Activated naive CD4-positive, alpha-beta T cell treated with anti-CD3 and anti-CD28 coated beads for 36 hours (primary cell): ENCODE data around the gene POLR2M. TPM values are rescaled to one million over a fixed set of nuclear protein-coding genes. Genes with fewer than 3 reads are reported as not detected.
A peak's percentile ranks its signal among the peaks of the same experiment; 100 is the strongest.

Source experiments
- CTCF ChIA-PET: fragments of 350-600 bp; sonication (Branson Sonifier 250); formaldehyde crosslinking; loops from one replicate; lab custom pipeline; 2021; ENCODE audit warnings: antibody characterized with exemption; lab: Charles Lee
- DNase-seq: peaks from one replicate; pipeline ENCODE4 v3.0.0-alpha.2; 2020
- H3K27ac Mint-ChIP-seq: one replicate; pipeline ENCODE4 v1.8.0; 2021; ENCODE audit warnings: mild to moderate bottlenecking, mixed read lengths
- H3K27me3 Mint-ChIP-seq: one replicate; pipeline ENCODE4 v1.8.0; 2021; ENCODE audit warnings: low read depth, mixed read lengths
- H3K36me3 Mint-ChIP-seq: one replicate; pipeline ENCODE4 v1.8.0; 2021; ENCODE audit warnings: low read depth, mixed read lengths
- H3K4me1 Mint-ChIP-seq: one replicate; pipeline ENCODE4 v1.8.0; 2021; ENCODE audit warnings: low read depth, mixed read lengths
- H3K4me3 Mint-ChIP-seq: one replicate; pipeline ENCODE4 v1.8.0; 2021; ENCODE audit warnings: mild to moderate bottlenecking, moderate library complexity, mixed read lengths
- H3K9me3 Mint-ChIP-seq: one replicate; pipeline ENCODE4 v1.8.0; 2021; ENCODE audit warnings: mixed read lengths
- intact Hi-C: fragments of 100-400 bp; cut with micrococcal nuclease; formaldehyde crosslinking; loops from one replicate; pipeline ENCODE4 v1.15.1; 2023
- total RNA-seq, 2 experiments: library from RNA; stranded (reverse); gene quantifications; one replicate each; pipeline ENCODE4 v1.2.3, GENCODE V29; 2021

POLR2M gene
- total RNA-seq, 2 experiments from 2014 or later = 107 to 114 TPM

GRCh38 chr15:57743424-57743823, 36.9 kb downstream of the POLR2M start:
- CTCF ChIA-PET = interaction anchor here (1.2 to 2.9 kb wide), 4 partner anchors 11 to 125 kb away, joined by 3 to 17 read pairs (median 9); no protein-coding TSS in a partner anchor
- H3K27ac Mint-ChIP-seq = no peak overlapping the region
- intact Hi-C loops = loop anchor here (5.0 kb wide), 1 partner anchor 269 kb away; no protein-coding TSS in a partner anchor
- H3K9me3 Mint-ChIP-seq = no peaks in the 10 kb centered on the region
- peaks cover 5% of the 10 kb centered on the region for H3K4me1 Mint-ChIP-seq
- no peak overlapping the region for H3K4me3 Mint-ChIP-seq
- peak; percentile 11 for DNase-seq
- no peaks in the 10 kb centered on the region for H3K36me3 Mint-ChIP-seq
- no peaks in the 10 kb centered on the region for H3K27me3 Mint-ChIP-seq

GRCh38 chr15:57746786-57747185, 40.3 kb downstream of the POLR2M start:
- CTCF ChIA-PET = interaction anchor here (1.3 to 8.3 kb wide), 3 partner anchors 14 to 324 kb away, joined by 4 to 77 read pairs (median 6); no protein-coding TSS in a partner anchor
- intact Hi-C loops = no loop called here
- no peaks in the 10 kb centered on the region for H3K9me3 Mint-ChIP-seq
- H3K4me1 Mint-ChIP-seq = peaks cover 5% of the 10 kb centered on the region
- no peak overlapping the region for H3K4me3 Mint-ChIP-seq
- no peak overlapping the region for H3K27ac Mint-ChIP-seq
- H3K27me3 Mint-ChIP-seq = no peaks in the 10 kb centered on the region
- no peak for DNase-seq
- H3K36me3 Mint-ChIP-seq = no peaks in the 10 kb centered on the region

GRCh38 chr15:57747206-57747896, 40.8 kb downstream of the POLR2M start:
- intact Hi-C loops = no loop called here
- Mint-ChIP-seq H3K27ac (no peak overlapping the region), H3K9me3 (no peaks in the 10 kb centered on the region), H3K4me3 (no peak overlapping the region), H3K36me3 (no peaks in the 10 kb centered on the region), H3K27me3 (no peaks in the 10 kb centered on the region), H3K4me1 (peaks cover 5% of the 10 kb centered on the region)
- CTCF ChIA-PET = interaction anchor here (1.3 to 8.3 kb wide), 3 partner anchors 15 to 324 kb away, joined by 4 to 77 read pairs (median 6); no protein-coding TSS in a partner anchor
- DNase-seq = peak; percentile 33

- Mint-ChIP-seq H3K27me3 (no peaks in the 10 kb centered on the region), H3K9me3 (no peaks in the 10 kb centered on the region), H3K36me3 (no peaks in the 10 kb centered on the region), H3K27ac (no peak overlapping the region), H3K4me1 (peaks cover 5% of the 10 kb centered on the region), H3K4me3 (no peak overlapping the region)
- CTCF ChIA-PET = interaction anchor here (0.7 to 8.3 kb wide), 10 partner anchors 19 to 321 kb away, joined by 3 to 77 read pairs (median 5); no protein-coding TSS in a partner anchor
- intact Hi-C loops = loop anchor here (1.0 to 10.0 kb wide), 3 partner anchors 110 to 434 kb away; partner anchors contain the start of gene ALDH1A2
- DNase-seq = peak; percentile 15
Measured at GRCh38 chr15:57751177-57751800, 44.8 kb downstream of the POLR2M start.

- intact Hi-C loops = loop anchor here (5.0 to 10.0 kb wide), 2 partner anchors 315 to 432 kb away; partner anchors contain the start of gene ALDH1A2
- H3K27ac Mint-ChIP-seq = no peak overlapping the region
- no peak for DNase-seq
Measured at GRCh38 chr15:57752436-57752835, 45.9 kb downstream of the POLR2M start.

GRCh38 chr15:57752840-57753239, 46.3 kb downstream of the POLR2M start:
- no peak overlapping the region for H3K4me3 Mint-ChIP-seq
- intact Hi-C loops = loop anchor here (5.0 to 10.0 kb wide), 2 partner anchors 314 to 432 kb away; partner anchors contain the start of gene ALDH1A2
- no peaks in the 10 kb centered on the region for H3K27me3 Mint-ChIP-seq
- no peak overlapping the region for H3K27ac Mint-ChIP-seq
- no peaks in the 10 kb centered on the region for H3K9me3 Mint-ChIP-seq
- CTCF ChIA-PET = interaction anchor here (0.6 to 8.3 kb wide), 3 partner anchors 109 to 317 kb away, joined by 3 to 77 read pairs (median 4); no protein-coding TSS in a partner anchor
- no peaks in the 10 kb centered on the region for H3K4me1 Mint-ChIP-seq
- no peaks in the 10 kb centered on the region for H3K36me3 Mint-ChIP-seq
- DNase-seq = no peak

More at GRCh38 chr15:57752436-57752835, 45.9 kb downstream of the POLR2M start:
- H3K4me1 Mint-ChIP-seq = no peaks in the 10 kb centered on the region
- no peaks in the 10 kb centered on the region for H3K27me3 Mint-ChIP-seq
- H3K9me3 Mint-ChIP-seq = no peaks in the 10 kb centered on the region
- no peaks in the 10 kb centered on the region for H3K36me3 Mint-ChIP-seq
- no peak overlapping the region for H3K4me3 Mint-ChIP-seq
- CTCF ChIA-PET = interaction anchor here (0.6 to 8.3 kb wide), 3 partner anchors 109 to 318 kb away, joined by 3 to 77 read pairs (median 4); no protein-coding TSS in a partner anchor

- Mint-ChIP-seq H3K27ac (no peak overlapping the region), H3K4me1 (no peaks in the 10 kb centered on the region), H3K9me3 (no peaks in the 10 kb centered on the region), H3K4me3 (no peak overlapping the region), H3K27me3 (no peaks in the 10 kb centered on the region), H3K36me3 (no peaks in the 10 kb centered on the region)
- intact Hi-C loops = loop anchor here (10.0 kb wide), 1 partner anchor 428 kb away; no protein-coding TSS in a partner anchor
- no peak for DNase-seq
- CTCF ChIA-PET = no interaction called here
Measured at GRCh38 chr15:57756466-57756865, 50.0 kb downstream of the POLR2M start.

- no peak for DNase-seq
- Mint-ChIP-seq H3K27me3 (no peaks in the 10 kb centered on the region), H3K4me3 (no peak overlapping the region), H3K9me3 (no peaks in the 10 kb centered on the region), H3K36me3 (no peaks in the 10 kb centered on the region), H3K4me1 (no peaks in the 10 kb centered on the region), H3K27ac (no peak overlapping the region)
- intact Hi-C loops = loop anchor here (10.0 kb wide), 1 partner anchor 426 kb away; no protein-coding TSS in a partner anchor
- CTCF ChIA-PET = interaction anchor here (1.2 kb wide), 1 partner anchor 14 kb away, joined by 4 read pairs; no protein-coding TSS in a partner anchor
Measured at GRCh38 chr15:57758560-57758959, 52.0 kb downstream of the POLR2M start.

- Mint-ChIP-seq H3K27me3 (no peaks in the 10 kb centered on the region), H3K4me3 (no peak overlapping the region), H3K27ac (no peak overlapping the region), H3K9me3 (no peaks in the 10 kb centered on the region), H3K36me3 (no peaks in the 10 kb centered on the region), H3K4me1 (no peaks in the 10 kb centered on the region)
- intact Hi-C loops = no loop called here
- CTCF ChIA-PET = interaction anchor here (0.5 kb wide), 1 partner anchor 667 kb away, joined by 3 read pairs; no protein-coding TSS in a partner anchor
- DNase-seq = no peak
Measured at GRCh38 chr15:57761562-57761961, 55.0 kb downstream of the POLR2M start.

GRCh38 chr15:57762302-57762701, 55.8 kb downstream of the POLR2M start:
- peaks cover 2% of the 10 kb centered on the region for H3K4me1 Mint-ChIP-seq
- H3K36me3 Mint-ChIP-seq = no peaks in the 10 kb centered on the region
- DNase-seq = no peak
- H3K9me3 Mint-ChIP-seq = no peaks in the 10 kb centered on the region
- CTCF ChIA-PET = no interaction called here
- H3K27ac Mint-ChIP-seq = no peak overlapping the region
- no peak overlapping the region for H3K4me3 Mint-ChIP-seq
- no peaks in the 10 kb centered on the region for H3K27me3 Mint-ChIP-seq
- intact Hi-C loops = no loop called here

- no peaks in the 10 kb centered on the region for H3K27me3 Mint-ChIP-seq
- intact Hi-C loops = no loop called here
- H3K9me3 Mint-ChIP-seq = no peaks in the 10 kb centered on the region
- H3K4me3 Mint-ChIP-seq = no peak overlapping the region
- H3K4me1 Mint-ChIP-seq = peaks cover 11% of the 10 kb centered on the region
- DNase-seq = no peak
- CTCF ChIA-PET = no interaction called here
- no peaks in the 10 kb centered on the region for H3K36me3 Mint-ChIP-seq
- no peak overlapping the region for H3K27ac Mint-ChIP-seq
Measured at GRCh38 chr15:57763176-57763964, 56.9 kb downstream of the POLR2M start.
